Bone marrow (tissue), 2 donors: Measurements from ENCODE around the gene MGAT5.

Experiments used
- DNase-seq, 2 donors: peaks; one replicate each; lab custom pipeline; 2025; lab: John Stamatoyannopoulos, UW

Gene MGAT5

GRCh38 chr2:134231965-134232340, 21.9 kb upstream of the MGAT5 start:
- no peak for DNase-seq

GRCh38 chr2:134232461-134232860, 21.4 kb upstream of the MGAT5 start:
- no peak for DNase-seq

- DNase-seq: peak in 1 of 2 donors; percentile 60
Measured at GRCh38 chr2:134232868-134233727, 20.8 kb upstream of the MGAT5 start.

- DNase-seq: no peak
Measured at GRCh38 chr2:134233728-134234136, 20.1 kb upstream of the MGAT5 start.

- DNase-seq: no peak
Measured at GRCh38 chr2:134234535-134234934, 19.3 kb upstream of the MGAT5 start.

- no peak for DNase-seq
Measured at GRCh38 chr2:134235510-134236144, 18.2 kb upstream of the MGAT5 start.

- no peak for DNase-seq
Measured at GRCh38 chr2:134238371-134238770, 15.5 kb upstream of the MGAT5 start.

GRCh38 chr2:134240061-134240460, 13.8 kb upstream of the MGAT5 start:
- DNase-seq: no peak

GRCh38 chr2:134241911-134242310, 12.0 kb upstream of the MGAT5 start:
- no peak for DNase-seq

GRCh38 chr2:134243244-134243643, 10.6 kb upstream of the MGAT5 start:
- DNase-seq: no peak

- DNase-seq: no peak
Measured at GRCh38 chr2:134244086-134244485, 9.8 kb upstream of the MGAT5 start.

- no peak for DNase-seq
Measured at GRCh38 chr2:134244587-134244986, 9.3 kb upstream of the MGAT5 start.

- peak; percentile 17 to 88 for DNase-seq
Measured at GRCh38 chr2:134245340-134245984, 8.4 kb upstream of the MGAT5 start.

GRCh38 chr2:134246154-134246874, 7.6 kb upstream of the MGAT5 start:
- DNase-seq: no peak

- DNase-seq: no peak
Measured at GRCh38 chr2:134247679-134248078, 6.2 kb upstream of the MGAT5 start.

GRCh38 chr2:134248913-134249312, 5.0 kb upstream of the MGAT5 start:
- no peak for DNase-seq

- DNase-seq: no peak
Measured at GRCh38 chr2:134249755-134250154, 4.1 kb upstream of the MGAT5 start.

- DNase-seq: peak in 1 of 2 donors; percentile 33
Measured at GRCh38 chr2:134250840-134251461, 2.9 kb upstream of the MGAT5 start.

GRCh38 chr2:134252092-134252750, 1.7 kb upstream of the MGAT5 start:
- no peak for DNase-seq

- DNase-seq: no peak
Measured at GRCh38 chr2:134253117-134253704, 661 bp upstream of the MGAT5 start.

GRCh38 chr2:134254824-134255223, 952 bp downstream of the MGAT5 start:
- no peak for DNase-seq
